Measurements from ENCODE around the gene MUS81.

The MUS81 gene

GRCh38 chr11:65870706-65871681, 10.8 kb downstream of the MUS81 start:
- no peak for TF ChIP-seq CTCF (IDR thresholded peaks at IDR 0.05; ENCODE audit: extremely low read depth, insufficient read depth, missing control alignments)
- in situ Hi-C loops (cut with MboI; ENCODE audit: low pct_unique_long_range_greater_than_20kb, low sequenced_read_pairs, unreplicated experiment), result no loop called here
- no peak for DNase-seq (ENCODE audit: low spot score)

GRCh38 chr11:65871811-65872548, 11.7 kb downstream of the MUS81 start:
- in situ Hi-C loops (cut with MboI; ENCODE audit: low pct_unique_long_range_greater_than_20kb, low sequenced_read_pairs, unreplicated experiment), result no loop called here
- no peak for TF ChIP-seq CTCF (IDR thresholded peaks at IDR 0.05; ENCODE audit: extremely low read depth, insufficient read depth, missing control alignments)
- no peak for DNase-seq (ENCODE audit: low spot score)

GRCh38 chr11:65872586-65873317, 12.5 kb downstream of the MUS81 start, which contains the start of gene EFEMP2:
Gene EFEMP2, minus strand, starts transcription at chr11:65872800. Its CDS starts 446 bp downstream, at chr11:65872354.
- in situ Hi-C loops (cut with MboI; ENCODE audit: low pct_unique_long_range_greater_than_20kb, low sequenced_read_pairs, unreplicated experiment), result no loop called here
- no peak for DNase-seq (ENCODE audit: low spot score)
- no peak for TF ChIP-seq CTCF (IDR thresholded peaks at IDR 0.05; ENCODE audit: extremely low read depth, insufficient read depth, missing control alignments)

GRCh38 chr11:65873318-65874156, 13.3 kb downstream of the MUS81 start:
- TF ChIP-seq CTCF (IDR thresholded peaks at IDR 0.05; ENCODE audit: extremely low read depth, insufficient read depth, missing control alignments), result no peak
- DNase-seq (ENCODE audit: low spot score), result peak; percentile 97
- in situ Hi-C loops (cut with MboI; ENCODE audit: low pct_unique_long_range_greater_than_20kb, low sequenced_read_pairs, unreplicated experiment), result no loop called here

- no peak for TF ChIP-seq CTCF (IDR thresholded peaks at IDR 0.05; ENCODE audit: extremely low read depth, insufficient read depth, missing control alignments)
- no peak for DNase-seq (ENCODE audit: low spot score)
- in situ Hi-C loops (cut with MboI; ENCODE audit: low pct_unique_long_range_greater_than_20kb, low sequenced_read_pairs, unreplicated experiment), result loop anchor here (5.0 kb wide), 1 partner anchor 108 kb away; no protein-coding TSS in a partner anchor
These were observed 19.4 kb downstream of the MUS81 start, which contains the start of gene CTSW for GRCh38 chr11:65879617-65880016. Gene CTSW, plus strand, starts transcription at chr11:65879837. Its CDS starts 18 bp downstream, at chr11:65879855.

Data from GM13977 (cell line).